ENCODE measurements around the gene LKAAEAR1.

Gene LKAAEAR1

GRCh38 chr20:64102647-64103354 is 18.6 kb upstream of the LKAAEAR1 start:
- ChIA-PET POLR2A (ENCODE audit: low non-redundant PET) (no interaction called here), CTCF (interaction anchor here (0.5 to 1.6 kb wide), 3 partner anchors 12 to 33 kb away, joined by 3 to 11 read pairs (median 3); no protein-coding TSS in a partner anchor)
- DNase-seq (ENCODE audit: low spot score) = no peak
- no peak overlapping the region for H3K27ac ChIP-seq
- TF ChIP-seq CTCF (conservative IDR thresholded peaks at IDR 0.05; ENCODE audit: low read depth) = no peak

DNA sequence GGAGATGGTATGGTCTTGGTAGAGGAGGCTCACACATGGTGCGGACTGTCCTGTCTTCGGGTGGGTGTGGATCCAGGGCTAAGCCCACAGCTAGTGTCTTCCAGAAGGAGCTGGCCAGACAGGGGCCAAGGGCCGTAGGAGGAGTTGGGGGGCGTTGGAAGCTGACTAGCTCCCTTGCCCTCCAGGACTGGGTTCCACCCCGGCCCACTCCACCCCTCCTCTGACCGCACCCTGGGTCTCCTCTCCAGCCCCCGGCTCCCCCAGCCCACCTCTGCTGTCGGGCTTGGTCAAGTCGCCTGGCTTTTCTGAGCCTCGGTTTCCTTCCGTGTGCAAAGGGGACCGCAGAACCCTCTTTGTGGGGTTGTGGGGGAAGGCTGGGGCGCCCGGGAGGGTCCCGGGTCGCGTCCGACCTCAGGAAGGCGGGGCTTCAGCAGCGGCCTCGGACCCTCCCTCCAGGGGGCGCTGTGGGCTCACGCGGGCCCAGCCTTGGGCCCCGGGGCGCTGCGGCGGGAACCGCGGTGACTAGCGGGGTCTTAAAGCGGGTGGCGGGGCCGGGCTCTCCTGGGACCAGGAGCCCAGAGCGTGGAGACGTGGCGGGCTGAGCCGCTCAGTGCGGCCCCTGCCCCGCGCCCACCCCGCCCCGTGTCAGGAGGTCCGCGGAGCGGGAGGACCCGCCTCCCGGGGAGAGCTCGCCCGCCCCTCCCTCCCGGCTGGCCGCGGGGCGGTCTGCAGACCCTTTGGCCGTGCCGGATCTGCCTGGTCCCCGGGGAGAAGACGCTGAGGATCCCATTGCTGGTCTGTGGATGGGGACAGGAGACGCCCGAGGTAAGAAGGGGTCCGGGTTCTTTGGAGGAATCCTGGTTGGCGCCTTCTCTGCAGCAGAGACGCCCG is 17.8 kb upstream of the LKAAEAR1 start:
- TF ChIP-seq CTCF (conservative IDR thresholded peaks at IDR 0.05; ENCODE audit: low read depth) = peak; percentile 73
- ChIA-PET POLR2A (ENCODE audit: low non-redundant PET) (no interaction called here), CTCF (interaction anchor here (0.5 to 1.6 kb wide), 11 partner anchors 10 to 63 kb away, joined by 3 to 11 read pairs (median 4); partner anchors contain the start of gene LKAAEAR1)
- no peak overlapping the region for H3K27ac ChIP-seq
- DNase-seq (ENCODE audit: low spot score) = peak; percentile 73

DNA sequence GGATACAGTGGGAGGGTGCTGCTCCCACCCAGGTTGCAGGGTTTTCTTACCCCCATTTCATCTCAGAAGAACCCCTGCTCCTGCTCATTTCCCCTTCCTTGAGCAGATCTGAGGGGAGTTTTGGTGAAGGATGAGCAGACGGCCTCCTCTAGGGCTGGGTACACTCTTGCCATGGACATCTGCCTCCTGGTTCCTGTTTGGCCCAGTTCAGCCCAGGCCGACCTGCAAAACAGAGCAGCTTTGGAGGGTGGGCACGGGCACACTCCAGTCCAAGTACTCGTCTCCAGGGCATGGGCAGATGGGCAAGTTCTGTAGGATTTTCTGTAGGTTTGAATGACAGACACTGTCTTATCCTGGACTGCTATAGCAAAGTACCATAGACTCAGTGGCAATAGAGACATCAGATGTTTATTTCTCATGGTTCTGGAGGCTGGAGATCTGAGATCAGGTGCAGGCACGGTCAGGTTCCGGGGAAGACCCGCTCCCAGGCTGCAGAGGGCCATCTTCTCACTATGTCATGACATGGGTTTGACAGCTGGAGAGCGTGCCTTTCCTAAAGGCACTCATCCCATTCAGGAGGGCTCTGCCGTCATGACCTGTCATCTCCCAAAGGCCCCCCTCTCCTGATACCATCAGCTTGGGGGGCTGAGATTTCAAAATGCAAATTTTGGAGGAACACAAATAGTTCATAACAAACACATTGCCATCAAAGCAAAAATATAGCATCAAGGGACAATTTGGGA is 16.9 kb upstream of the LKAAEAR1 start:
- ChIA-PET POLR2A (ENCODE audit: low non-redundant PET) (no interaction called here), CTCF (interaction anchor here (0.6 to 1.8 kb wide), 10 partner anchors 9 to 62 kb away, joined by 3 to 11 read pairs (median 4); partner anchors contain the start of gene LKAAEAR1)
- H3K27ac ChIP-seq = no peak overlapping the region
- TF ChIP-seq CTCF (conservative IDR thresholded peaks at IDR 0.05; ENCODE audit: low read depth) = no peak
- DNase-seq (ENCODE audit: low spot score) = no peak

- H3K27ac ChIP-seq = no peak overlapping the region
- ChIA-PET CTCF (interaction anchor here (1.8 kb wide), 1 partner anchor 61 kb away, joined by 8 read pairs; no protein-coding TSS in a partner anchor), POLR2A (ENCODE audit: low non-redundant PET) (no interaction called here)
- no peak for TF ChIP-seq CTCF (conservative IDR thresholded peaks at IDR 0.05; ENCODE audit: low read depth)
- no peak for DNase-seq (ENCODE audit: low spot score)
Observed at GRCh38 chr20:64100566-64100888, 16.3 kb upstream of the LKAAEAR1 start.

DNA sequence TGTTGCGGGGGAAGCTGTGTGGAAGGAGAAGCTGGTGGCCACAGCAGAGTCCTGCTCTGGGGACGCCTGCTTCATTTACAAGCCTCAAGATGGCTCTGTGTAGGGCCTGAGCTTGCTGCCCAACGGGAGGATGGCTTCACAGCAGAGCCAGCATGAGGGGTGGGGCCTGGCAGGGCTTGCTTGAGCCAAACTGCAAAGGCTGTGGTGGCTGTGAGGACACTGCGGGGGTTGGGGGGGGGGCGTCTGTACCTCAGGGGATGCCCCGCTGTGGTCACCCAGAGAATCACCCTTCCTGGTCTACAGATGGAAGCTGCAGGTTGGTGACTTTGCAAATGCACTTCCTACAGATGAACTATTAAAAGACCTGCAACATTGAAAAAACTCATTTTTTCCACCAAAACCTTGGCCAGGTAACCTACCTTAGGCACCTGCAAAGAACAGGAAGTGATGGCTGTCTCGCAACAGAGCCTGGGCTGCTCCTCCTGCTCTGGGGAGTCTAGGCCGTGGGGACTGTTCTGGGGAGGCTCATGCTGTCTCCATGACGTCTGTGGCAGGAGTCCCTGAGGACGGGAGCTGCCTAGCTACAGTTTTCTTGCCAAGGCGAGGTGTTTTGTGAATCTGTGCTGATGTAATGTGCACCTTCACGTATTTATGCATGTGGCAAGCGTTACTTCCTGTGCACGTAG is 15.8 kb upstream of the LKAAEAR1 start:
- CTCF ChIA-PET = interaction anchor here (1.0 to 1.9 kb wide), 3 partner anchors 15 to 61 kb away, joined by 3 to 8 read pairs (median 6); partner anchors contain the start of gene LKAAEAR1
- TF ChIP-seq CTCF (conservative IDR thresholded peaks at IDR 0.05; ENCODE audit: low read depth) = no peak
- DNase-seq (ENCODE audit: low spot score) = no peak
- POLR2A ChIA-PET (ENCODE audit: low non-redundant PET) = no interaction called here
- H3K27ac ChIP-seq = no peak overlapping the region

All from RWPE1 (cell line).